DMS114 treated with DMSO at 0.1 percent for 48 hours (cell line): ENCODE data around the gene TMEM40.
"Not testable (repeated sequence)": the region's sequence is repeated elsewhere in the genome, so short reads cannot be mapped to it uniquely, and the experiment has no call there.

ENCODE experiments used
- DNase-seq: peaks from one replicate; lab custom pipeline; 2025; ENCODE audit not compliant: unreplicated experiment; lab: John Stamatoyannopoulos, UW

Gene TMEM40

GRCh38 chr3:12752809-12753208 is 6.2 kb downstream of the TMEM40 start:
- DNase-seq: no peak

- no peak for DNase-seq
Measured at GRCh38 chr3:12752102-12752501, 7.0 kb downstream of the TMEM40 start.

GRCh38 chr3:12751571-12751970 is 7.5 kb downstream of the TMEM40 start:
- no peak for DNase-seq

GRCh38 chr3:12750658-12751071 is 8.4 kb downstream of the TMEM40 start:
- no peak for DNase-seq

- no peak for DNase-seq
Measured at GRCh38 chr3:12750223-12750622, 8.8 kb downstream of the TMEM40 start.

- DNase-seq: no peak
Measured at GRCh38 chr3:12748477-12748876, 10.6 kb downstream of the TMEM40 start.

- no peak for DNase-seq
Measured at GRCh38 chr3:12746419-12746818, 12.6 kb downstream of the TMEM40 start.

GRCh38 chr3:12744326-12744725 is 14.7 kb downstream of the TMEM40 start:
- DNase-seq: no peak

- DNase-seq: no peak
Measured at GRCh38 chr3:12743583-12743982, 15.5 kb downstream of the TMEM40 start.

- DNase-seq: no peak
Measured at GRCh38 chr3:12742330-12743107, 16.5 kb downstream of the TMEM40 start.

GRCh38 chr3:12741209-12741608 is 17.9 kb downstream of the TMEM40 start:
- no peak for DNase-seq

- DNase-seq: no peak
Measured at GRCh38 chr3:12737833-12738232, 21.2 kb downstream of the TMEM40 start.

GRCh38 chr3:12737319-12737718 is 21.7 kb downstream of the TMEM40 start:
- no peak for DNase-seq

- DNase-seq: no peak
Measured at GRCh38 chr3:12734960-12735359, 24.1 kb downstream of the TMEM40 start.

- DNase-seq: no peak
Measured at GRCh38 chr3:12733566-12733965, 25.5 kb downstream of the TMEM40 start.

- no peak for DNase-seq
Measured at GRCh38 chr3:12730506-12731242, 28.4 kb downstream of the TMEM40 start.

- no peak for DNase-seq
Measured at GRCh38 chr3:12729051-12729651, 29.9 kb downstream of the TMEM40 start.

- no peak for DNase-seq
Measured at GRCh38 chr3:12727937-12728336, 31.1 kb downstream of the TMEM40 start.

- DNase-seq: no peak
Measured at GRCh38 chr3:12727481-12727880, 31.6 kb downstream of the TMEM40 start.

- DNase-seq: no peak
Measured at GRCh38 chr3:12725436-12725835, 33.6 kb downstream of the TMEM40 start.

GRCh38 chr3:12724794-12725193 is 34.3 kb downstream of the TMEM40 start:
- no peak for DNase-seq

- DNase-seq: not testable (repeated sequence)
Measured at GRCh38 chr3:12723362-12723761, 35.7 kb downstream of the TMEM40 start.
